Glutamatergic neuron (in vitro differentiated cells): Measurements from ENCODE around the gene REC114. TPM values are rescaled to one million over a fixed set of nuclear protein-coding genes. Genes with fewer than 3 reads are reported as not detected.

Experiments
- DNase-seq: peaks from one replicate; pipeline ENCODE4 v3.0.0; 2022
- H3K27ac Mint-ChIP-seq: one replicate; pipeline ENCODE4 v1.8.0; 2020; ENCODE audit warnings: mild to moderate bottlenecking, mixed read lengths, inconsistent platforms; ENCODE audit not compliant: unreplicated experiment
- H3K27me3 Mint-ChIP-seq: one replicate; pipeline ENCODE4 v1.8.0; 2020; ENCODE audit warnings: mild to moderate bottlenecking, moderate library complexity, mixed read lengths, inconsistent platforms; ENCODE audit not compliant: unreplicated experiment
- H3K36me3 Mint-ChIP-seq: one replicate; pipeline ENCODE4 v1.8.0; 2020; ENCODE audit warnings: mild to moderate bottlenecking, mixed read lengths, inconsistent platforms; ENCODE audit not compliant: unreplicated experiment
- H3K4me1 Mint-ChIP-seq: one replicate; pipeline ENCODE4 v1.8.0; 2020; ENCODE audit warnings: mild to moderate bottlenecking, low read depth, mixed read lengths, inconsistent platforms; ENCODE audit not compliant: unreplicated experiment
- H3K4me3 Mint-ChIP-seq: one replicate; pipeline ENCODE4 v1.8.0; 2020; ENCODE audit warnings: mild to moderate bottlenecking, mixed read lengths, inconsistent platforms; ENCODE audit not compliant: unreplicated experiment
- H3K9me3 Mint-ChIP-seq: one replicate; pipeline ENCODE4 v1.8.0; 2020; ENCODE audit warnings: mild to moderate bottlenecking, moderate library complexity, mixed read lengths, inconsistent platforms; ENCODE audit not compliant: unreplicated experiment
- total RNA-seq: library from RNA; stranded (reverse); fragmentation: NEBNext Ultra II Directional; extraction: Animal tissue kit (Norgen Biotek cat#: 25700); gene quantifications from one replicate; pipeline ENCODE4 v1.2.1, GENCODE V29; 2021; ENCODE audit not compliant: unreplicated experiment
- TF ChIP-seq, protein P1 (sequence below): fragments of 200-600 bp; sonication (generic); IDR thresholded peaks from one replicate; pipeline ENCODE4 v1.5.0; 2021; ENCODE audit not compliant: partially characterized antibody, unreplicated experiment

The REC114 gene
- total RNA-seq, 1 donor from 2014 or later = not detected

DNA sequence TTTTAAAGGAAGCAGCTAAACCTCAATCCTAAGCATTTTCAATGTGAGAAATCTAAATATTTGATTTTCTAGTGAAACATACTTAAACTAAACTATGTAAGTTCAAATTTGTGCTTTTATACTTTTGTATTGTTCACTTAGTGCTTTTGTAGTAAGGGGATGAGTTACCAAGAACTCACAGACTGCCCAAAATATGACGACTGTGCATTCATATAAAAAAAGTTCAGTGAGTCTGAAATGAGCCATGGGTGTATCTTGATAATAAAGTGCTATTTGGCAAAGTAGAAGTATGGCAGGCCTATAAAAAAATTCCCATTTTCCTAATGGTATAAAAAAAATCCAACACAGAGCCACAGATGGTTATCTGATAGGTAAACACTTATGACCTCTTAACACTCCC, 124.1 kb downstream of the REC114 start:
- peaks cover 5% of the 10 kb centered on the region for H3K36me3 Mint-ChIP-seq
- peaks cover 28% of the 10 kb centered on the region for H3K4me1 Mint-ChIP-seq
- TF ChIP-seq, protein P1, sequence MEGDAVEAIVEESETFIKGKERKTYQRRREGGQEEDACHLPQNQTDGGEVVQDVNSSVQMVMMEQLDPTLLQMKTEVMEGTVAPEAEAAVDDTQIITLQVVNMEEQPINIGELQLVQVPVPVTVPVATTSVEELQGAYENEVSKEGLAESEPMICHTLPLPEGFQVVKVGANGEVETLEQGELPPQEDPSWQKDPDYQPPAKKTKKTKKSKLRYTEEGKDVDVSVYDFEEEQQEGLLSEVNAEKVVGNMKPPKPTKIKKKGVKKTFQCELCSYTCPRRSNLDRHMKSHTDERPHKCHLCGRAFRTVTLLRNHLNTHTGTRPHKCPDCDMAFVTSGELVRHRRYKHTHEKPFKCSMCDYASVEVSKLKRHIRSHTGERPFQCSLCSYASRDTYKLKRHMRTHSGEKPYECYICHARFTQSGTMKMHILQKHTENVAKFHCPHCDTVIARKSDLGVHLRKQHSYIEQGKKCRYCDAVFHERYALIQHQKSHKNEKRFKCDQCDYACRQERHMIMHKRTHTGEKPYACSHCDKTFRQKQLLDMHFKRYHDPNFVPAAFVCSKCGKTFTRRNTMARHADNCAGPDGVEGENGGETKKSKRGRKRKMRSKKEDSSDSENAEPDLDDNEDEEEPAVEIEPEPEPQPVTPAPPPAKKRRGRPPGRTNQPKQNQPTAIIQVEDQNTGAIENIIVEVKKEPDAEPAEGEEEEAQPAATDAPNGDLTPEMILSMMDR = no peak
- no peak overlapping the region for H3K27ac Mint-ChIP-seq
- no peak overlapping the region for H3K4me3 Mint-ChIP-seq
- peaks cover 3% of the 10 kb centered on the region for H3K27me3 Mint-ChIP-seq
- DNase-seq = no peak
- H3K9me3 Mint-ChIP-seq = no peaks in the 10 kb centered on the region

GRCh38 chr15:73568564-73569280, 125.8 kb downstream of the REC114 start:
- Mint-ChIP-seq H3K36me3 (peaks cover 5% of the 10 kb centered on the region), H3K4me1 (peaks cover 28% of the 10 kb centered on the region), H3K4me3 (no peak overlapping the region), H3K9me3 (no peaks in the 10 kb centered on the region), H3K27me3 (peaks cover 3% of the 10 kb centered on the region), H3K27ac (peak overlapping the region; percentile 92)
- DNase-seq = peak; percentile 17
- TF ChIP-seq, protein P1 = no peak

GRCh38 chr15:73569361-73569760, 126.4 kb downstream of the REC114 start:
- DNase-seq = no peak

DNA sequence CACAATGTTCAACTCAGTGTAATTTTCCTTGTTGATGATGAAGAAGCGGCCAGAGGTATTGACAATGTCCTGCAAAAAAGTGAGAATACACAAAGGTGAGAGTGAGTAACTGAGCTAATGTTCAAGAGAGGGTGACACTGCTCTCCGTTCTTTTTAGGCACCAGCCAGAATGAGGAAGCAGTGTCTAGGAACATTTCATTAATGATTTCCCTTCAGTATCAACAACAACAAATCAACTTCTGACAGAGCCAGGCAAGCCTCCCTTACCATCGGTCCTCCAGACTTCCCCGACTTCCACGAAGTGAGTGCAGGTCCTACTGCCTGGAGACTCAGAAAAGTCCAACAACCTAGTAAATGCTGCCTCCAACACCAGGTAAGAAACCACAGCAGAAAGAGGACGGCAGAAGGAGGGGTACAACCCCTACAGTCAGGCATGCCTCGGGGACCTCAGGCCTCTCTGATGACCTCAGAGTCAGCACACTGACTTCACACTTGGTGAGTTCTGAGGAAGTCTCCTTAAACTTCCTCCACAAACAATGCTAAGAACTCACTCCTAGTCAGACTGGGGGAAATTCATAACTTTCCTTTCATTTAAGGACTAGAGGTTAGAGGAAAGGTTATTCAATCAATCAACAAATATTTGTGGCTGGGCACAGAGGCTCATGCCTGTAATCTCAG, 127.5 kb downstream of the REC114 start:
- H3K9me3 Mint-ChIP-seq = no peaks in the 10 kb centered on the region
- peaks cover 3% of the 10 kb centered on the region for H3K27me3 Mint-ChIP-seq
- peak overlapping the region; percentile 77 for H3K27ac Mint-ChIP-seq
- DNase-seq = no peak
- peaks cover 10% of the 10 kb centered on the region for H3K36me3 Mint-ChIP-seq
- TF ChIP-seq, protein P1 = no peak
- H3K4me3 Mint-ChIP-seq = no peak overlapping the region
- peaks cover 15% of the 10 kb centered on the region for H3K4me1 Mint-ChIP-seq

More at GRCh38 chr15:73569361-73569760, 126.4 kb downstream of the REC114 start:
- Mint-ChIP-seq H3K27ac (peak overlapping the region; percentile 92), H3K4me3 (peak overlapping the region; percentile 59), H3K9me3 (no peaks in the 10 kb centered on the region), H3K36me3 (peaks cover 10% of the 10 kb centered on the region), H3K4me1 (peaks cover 24% of the 10 kb centered on the region), H3K27me3 (peaks cover 3% of the 10 kb centered on the region)
- TF ChIP-seq, protein P1 = no peak

DNA sequence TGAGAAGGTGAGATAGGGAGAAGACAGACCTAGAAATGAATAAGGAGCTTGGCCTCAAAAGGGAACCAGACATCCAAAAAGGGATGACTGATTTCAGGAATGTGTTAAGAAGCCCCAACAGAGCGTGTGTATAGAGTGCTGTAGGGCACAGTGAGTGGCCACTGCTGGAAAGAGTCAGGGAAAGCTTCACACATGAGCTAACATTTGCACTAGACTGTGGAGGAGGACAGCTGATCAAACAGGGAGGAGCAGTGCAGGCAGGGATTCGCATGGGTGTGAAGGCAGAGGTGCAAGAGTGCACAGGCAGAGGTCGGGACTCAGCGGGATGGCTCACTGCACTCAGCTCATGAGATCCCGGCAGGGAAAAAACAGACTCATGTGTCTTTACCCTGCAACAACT, 128.4 kb downstream of the REC114 start:
- Mint-ChIP-seq H3K4me1 (peaks cover 15% of the 10 kb centered on the region), H3K4me3 (no peak overlapping the region), H3K36me3 (peaks cover 10% of the 10 kb centered on the region), H3K9me3 (no peaks in the 10 kb centered on the region), H3K27me3 (peaks cover 3% of the 10 kb centered on the region), H3K27ac (no peak overlapping the region)
- no peak for DNase-seq
- TF ChIP-seq, protein P1 = no peak
